Type B pancreatic cell (in vitro differentiated cells): ENCODE results near the gene SPTBN4. TPM values are rescaled to one million over a fixed set of nuclear protein-coding genes. Genes with fewer than 3 reads are reported as not detected.
"Not testable (repeated sequence)": the region's sequence is repeated elsewhere in the genome, so short reads cannot be mapped to it uniquely, and the experiment has no call there.

ENCODE experiments used
- DNase-seq: peaks from one replicate; pipeline ENCODE4 v3.0.0; 2021; ENCODE audit warnings: mixed read lengths; ENCODE audit not compliant: unreplicated experiment; ENCODE audit errors: extremely low spot score
- H3K27ac Mint-ChIP-seq: 2 replicates; pipeline ENCODE4 v1.8.0; 2021; ENCODE audit warnings: mild to moderate bottlenecking, mixed read lengths
- H3K27me3 Mint-ChIP-seq: 2 replicates; pipeline ENCODE4 v1.8.0; 2021; ENCODE audit warnings: mixed read lengths
- H3K36me3 Mint-ChIP-seq: 2 replicates; pipeline ENCODE4 v1.8.0; 2021; ENCODE audit warnings: mixed read lengths
- H3K4me1 Mint-ChIP-seq: one replicate; pipeline ENCODE4 v1.8.0; 2021; ENCODE audit warnings: mixed read lengths; ENCODE audit not compliant: unreplicated experiment
- H3K4me3 Mint-ChIP-seq: 2 replicates; pipeline ENCODE4 v1.8.0; 2021; ENCODE audit warnings: mild to moderate bottlenecking, mixed read lengths
- H3K9me3 Mint-ChIP-seq: 2 replicates; pipeline ENCODE4 v1.8.0; 2021; ENCODE audit warnings: mixed read lengths
- total RNA-seq: library from RNA; stranded (reverse); gene quantifications from 2 replicates; pipeline ENCODE4 v1.2.1, GENCODE V29; 2021; ENCODE audit warnings: low replicate concordance
- TF ChIP-seq, protein P1 (sequence below): fragments of 200-600 bp; sonication (generic); conservative IDR thresholded peaks from 2 replicates; pipeline ENCODE4 v1.5.0; 2021; ENCODE audit warnings: antibody characterized with exemption, mild to moderate bottlenecking

SPTBN4 gene
- total RNA-seq, 1 donor from 2014 or later: 2.6 TPM

DNA sequence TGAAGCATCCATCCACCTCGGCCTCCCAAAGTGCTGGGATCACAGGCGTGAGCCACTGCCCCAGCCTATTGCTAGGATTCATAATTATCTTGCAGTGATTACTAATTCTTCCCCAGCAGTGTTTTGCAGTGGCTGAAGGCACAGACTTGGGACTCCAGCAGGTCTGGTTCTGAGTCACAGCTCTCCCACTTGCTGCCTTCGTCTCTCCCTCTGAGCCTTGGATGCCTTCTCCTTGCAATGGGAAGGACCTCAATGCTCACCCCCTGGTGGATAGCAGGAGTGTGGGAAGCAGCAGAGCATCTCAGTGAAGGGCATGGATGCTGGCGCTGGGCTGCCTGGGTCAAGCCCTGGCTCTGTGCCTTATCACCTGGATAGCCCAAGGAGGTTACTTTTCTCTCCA is 72.3 kb downstream of the SPTBN4 start:
- Mint-ChIP-seq H3K4me3 (no peak overlapping the region), H3K4me1 (no peaks in the 10 kb centered on the region), H3K9me3 (no peaks in the 10 kb centered on the region), H3K27me3 (peaks cover 25% of the 10 kb centered on the region), H3K36me3 (no peaks in the 10 kb centered on the region), H3K27ac (no peak overlapping the region)
- TF ChIP-seq, protein P1, sequence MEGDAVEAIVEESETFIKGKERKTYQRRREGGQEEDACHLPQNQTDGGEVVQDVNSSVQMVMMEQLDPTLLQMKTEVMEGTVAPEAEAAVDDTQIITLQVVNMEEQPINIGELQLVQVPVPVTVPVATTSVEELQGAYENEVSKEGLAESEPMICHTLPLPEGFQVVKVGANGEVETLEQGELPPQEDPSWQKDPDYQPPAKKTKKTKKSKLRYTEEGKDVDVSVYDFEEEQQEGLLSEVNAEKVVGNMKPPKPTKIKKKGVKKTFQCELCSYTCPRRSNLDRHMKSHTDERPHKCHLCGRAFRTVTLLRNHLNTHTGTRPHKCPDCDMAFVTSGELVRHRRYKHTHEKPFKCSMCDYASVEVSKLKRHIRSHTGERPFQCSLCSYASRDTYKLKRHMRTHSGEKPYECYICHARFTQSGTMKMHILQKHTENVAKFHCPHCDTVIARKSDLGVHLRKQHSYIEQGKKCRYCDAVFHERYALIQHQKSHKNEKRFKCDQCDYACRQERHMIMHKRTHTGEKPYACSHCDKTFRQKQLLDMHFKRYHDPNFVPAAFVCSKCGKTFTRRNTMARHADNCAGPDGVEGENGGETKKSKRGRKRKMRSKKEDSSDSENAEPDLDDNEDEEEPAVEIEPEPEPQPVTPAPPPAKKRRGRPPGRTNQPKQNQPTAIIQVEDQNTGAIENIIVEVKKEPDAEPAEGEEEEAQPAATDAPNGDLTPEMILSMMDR: no peak
- DNase-seq: no peak

DNA sequence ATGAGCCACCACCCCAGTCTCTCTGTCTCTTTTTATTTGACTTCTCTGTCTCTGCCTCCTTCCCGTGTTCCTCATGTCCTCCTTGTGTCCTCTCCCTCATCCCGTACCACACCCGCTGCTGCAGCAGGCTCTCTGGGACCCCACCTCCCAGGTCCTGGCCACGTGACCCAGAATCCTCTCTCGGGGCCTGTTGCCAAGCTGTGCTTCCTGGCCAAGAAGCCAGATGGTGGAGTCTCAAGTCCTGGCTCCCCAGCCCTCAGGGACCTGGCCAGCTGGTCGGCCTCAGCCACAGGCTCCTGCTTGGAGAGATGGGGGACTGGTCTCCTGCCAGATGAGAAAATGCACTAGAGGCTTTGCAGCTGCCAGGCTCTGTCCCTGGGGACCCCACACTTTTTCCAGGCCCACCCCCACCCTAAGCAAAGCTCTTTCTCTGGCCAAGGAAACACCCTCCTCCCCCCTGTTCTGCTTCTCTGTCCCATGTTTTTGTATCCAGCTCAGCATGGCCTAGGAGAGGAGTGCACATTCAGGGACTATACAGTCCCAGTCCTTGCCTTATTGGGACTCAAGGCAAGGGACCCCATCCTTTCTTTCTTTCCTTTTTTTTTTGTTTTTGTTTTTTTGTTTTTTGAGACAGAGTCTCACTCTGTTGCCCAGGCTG is 75.5 kb downstream of the SPTBN4 start:
- Mint-ChIP-seq H3K27ac (no peak overlapping the region), H3K36me3 (no peaks in the 10 kb centered on the region), H3K4me3 (no peak overlapping the region), H3K27me3 (peaks cover 23% of the 10 kb centered on the region), H3K4me1 (no peaks in the 10 kb centered on the region), H3K9me3 (no peaks in the 10 kb centered on the region)
- DNase-seq: no peak
- TF ChIP-seq, protein P1: no peak

DNA sequence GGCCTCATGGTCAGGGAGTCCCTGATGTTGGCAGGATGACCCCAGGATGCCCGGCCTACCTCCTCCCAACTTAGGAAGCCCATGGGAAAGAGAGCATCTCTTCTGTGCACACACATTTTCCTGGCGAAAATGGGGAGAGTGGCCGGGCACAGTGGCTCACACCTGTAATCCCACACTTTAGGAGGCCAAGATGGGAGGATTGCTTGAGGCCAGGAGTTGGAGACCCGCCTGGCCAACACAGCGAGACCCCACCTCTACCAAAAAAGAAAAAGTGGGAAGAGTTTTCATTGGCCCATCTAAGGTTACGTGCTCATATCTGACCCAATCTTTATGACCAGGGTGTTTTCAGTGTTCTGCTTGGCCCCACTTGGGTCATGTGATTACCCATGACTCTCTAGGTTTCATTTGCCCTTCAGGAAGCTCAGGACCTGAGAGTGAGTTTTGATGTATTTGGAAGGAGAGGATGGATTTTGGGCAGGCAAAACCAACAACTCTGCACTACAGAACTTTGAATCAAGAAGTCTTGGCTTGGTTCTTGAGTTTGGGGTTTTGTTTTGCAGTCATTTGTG is 76.3 kb downstream of the SPTBN4 start:
- H3K9me3 Mint-ChIP-seq: no peaks in the 10 kb centered on the region
- H3K4me3 Mint-ChIP-seq: no peak overlapping the region
- TF ChIP-seq, protein P1: no peak
- no peaks in the 10 kb centered on the region for H3K4me1 Mint-ChIP-seq
- DNase-seq: no peak
- H3K27ac Mint-ChIP-seq: no peak overlapping the region
- H3K36me3 Mint-ChIP-seq: no peaks in the 10 kb centered on the region
- H3K27me3 Mint-ChIP-seq: peaks cover 27% of the 10 kb centered on the region

DNA sequence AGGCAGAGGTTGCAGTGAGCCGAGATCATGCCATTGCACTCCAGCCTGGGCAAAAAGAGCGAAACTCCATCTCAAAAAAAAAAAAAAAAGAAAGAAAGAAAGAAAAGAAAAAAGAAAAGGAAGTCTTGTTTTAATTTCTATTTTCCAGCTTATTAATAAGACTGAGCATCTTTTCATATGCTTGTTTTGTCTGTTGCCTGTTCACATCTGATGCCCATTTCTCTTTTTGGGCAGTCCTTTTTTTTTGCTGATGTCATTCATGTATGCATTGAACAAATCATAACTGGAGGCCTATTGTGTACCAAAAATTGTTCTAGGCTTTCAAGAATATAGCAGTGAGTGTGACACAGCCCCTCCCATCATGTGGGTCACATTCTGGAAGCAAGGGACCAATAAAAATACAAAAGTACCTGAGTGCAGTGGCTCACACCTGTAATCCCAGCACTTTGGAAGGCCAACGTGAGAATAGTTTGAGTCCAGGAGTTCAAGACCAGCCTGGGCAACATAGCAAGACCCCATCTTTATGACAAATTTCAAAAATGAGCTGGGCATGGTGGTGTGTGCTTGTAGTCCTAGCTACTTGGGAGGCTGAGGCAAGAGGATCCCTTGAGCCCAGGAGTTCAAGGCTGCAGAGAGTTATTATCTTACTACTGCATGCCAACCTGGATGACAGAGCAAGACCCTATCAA is 79.5 kb downstream of the SPTBN4 start:
- not testable (repeated sequence) for H3K27ac Mint-ChIP-seq, H3K36me3 Mint-ChIP-seq, H3K9me3 Mint-ChIP-seq, H3K4me1 Mint-ChIP-seq, H3K4me3 Mint-ChIP-seq, DNase-seq
- peaks cover 45% of the 10 kb centered on the region for H3K27me3 Mint-ChIP-seq

DNA sequence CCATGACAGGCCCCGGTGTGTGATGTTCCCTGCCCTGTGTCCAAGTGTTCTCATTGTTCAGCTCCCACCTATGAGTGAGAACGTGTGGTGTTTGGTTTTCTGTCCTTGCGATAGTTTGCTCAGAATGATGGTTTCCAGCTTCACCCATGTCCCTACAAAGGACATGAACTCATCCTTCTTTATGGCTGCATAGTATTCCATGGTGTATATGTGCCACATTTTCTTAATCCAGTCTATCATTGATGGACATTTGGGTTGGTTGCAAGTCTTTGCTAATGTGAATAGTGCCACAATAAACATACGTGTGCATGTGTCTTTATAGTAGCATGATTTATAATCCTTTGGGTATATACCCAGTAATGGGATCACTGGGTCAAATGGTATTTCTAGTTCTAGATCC is 80.4 kb downstream of the SPTBN4 start:
- H3K36me3 Mint-ChIP-seq, H3K4me1 Mint-ChIP-seq, H3K4me3 Mint-ChIP-seq, H3K9me3 Mint-ChIP-seq, H3K27ac Mint-ChIP-seq, DNase-seq: not testable (repeated sequence)
- H3K27me3 Mint-ChIP-seq: peaks cover 46% of the 10 kb centered on the region

DNA sequence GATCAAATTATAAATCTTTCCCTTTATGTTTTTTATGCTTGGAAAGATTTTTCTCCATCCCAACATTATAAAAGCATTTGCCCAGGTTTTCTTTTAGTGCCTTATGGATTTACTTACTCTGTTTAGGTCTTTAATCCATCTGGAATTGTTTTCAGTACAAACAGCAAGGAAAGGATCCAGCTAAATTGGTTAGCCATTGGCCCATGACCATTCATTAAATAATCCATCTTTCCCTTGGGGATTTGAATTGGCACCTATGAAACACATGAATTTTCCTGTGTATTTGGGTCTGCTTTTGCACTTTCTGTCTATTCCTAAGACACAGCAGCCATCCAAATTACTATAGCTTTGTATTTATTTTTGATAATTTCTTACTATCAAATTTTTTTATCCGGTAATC is 81.0 kb downstream of the SPTBN4 start:
- TF ChIP-seq, protein P1: no peak
- H3K27me3 Mint-ChIP-seq: peaks cover 51% of the 10 kb centered on the region
- no peaks in the 10 kb centered on the region for H3K9me3 Mint-ChIP-seq
- H3K36me3 Mint-ChIP-seq: no peaks in the 10 kb centered on the region
- DNase-seq: no peak
- no peaks in the 10 kb centered on the region for H3K4me1 Mint-ChIP-seq
- H3K4me3 Mint-ChIP-seq: no peak overlapping the region
- H3K27ac Mint-ChIP-seq: no peak overlapping the region
